ENCODE measurements around the gene EMSY. TPM values are rescaled to one million over a fixed set of nuclear protein-coding genes. Genes with fewer than 3 reads are reported as not detected.

The EMSY gene
- total RNA-seq, 1 experiment from 2014 or later = 29.3 TPM

- Histone ChIP-seq H4K20me1 (ENCODE audit: control insufficient read depth, insufficient read depth, insufficient read length) (no peaks in the 10 kb centered on the region), H3K27ac (ENCODE audit: insufficient read length, low read depth, low read length) (no peak overlapping the region), H3K23me2 (ENCODE audit: insufficient read length, low read depth, low read length, poor library complexity, severe bottlenecking) (no peaks in the 10 kb centered on the region), H3K23ac (ENCODE audit: insufficient read length, low read depth, low read length) (no peak overlapping the region), H3K9ac (ENCODE audit: extremely low read depth, insufficient read length, low read length) (no peak overlapping the region), H3K4me1 (ENCODE audit: insufficient read depth, low read length) (no peaks in the 10 kb centered on the region), H2AFZ (ENCODE audit: low read length) (no peak overlapping the region), H3K18ac (ENCODE audit: insufficient read length, low read depth, low read length) (no peak overlapping the region), H3K4me2 (ENCODE audit: insufficient read depth, insufficient read length, low read length) (no peak overlapping the region), H3K79me1 (ENCODE audit: insufficient read depth, low read depth, low read length, poor library complexity, severe bottlenecking) (no peaks in the 10 kb centered on the region), H3K79me2 (ENCODE audit: insufficient read depth, low read length) (no peaks in the 10 kb centered on the region), H2BK20ac (ENCODE audit: low read depth, low read length, poor library complexity, severe bottlenecking) (no peak overlapping the region), H3K14ac (ENCODE audit: insufficient read depth, low read length) (no peak overlapping the region), H2BK120ac (ENCODE audit: low read depth, low read length, poor library complexity, severe bottlenecking) (no peak overlapping the region), H3K56ac (ENCODE audit: insufficient read length, low read depth, low read length) (no peak overlapping the region), H2BK15ac (ENCODE audit: low read depth, low read length) (no peak overlapping the region), H2BK5ac (ENCODE audit: insufficient read length, low read length) (no peak overlapping the region), H3K4ac (ENCODE audit: low read depth, low read length) (no peak overlapping the region), H2AK5ac (ENCODE audit: insufficient read length, low read length) (no peak overlapping the region), H3T11ph (ENCODE audit: low read length) (no peak overlapping the region), H4K91ac (ENCODE audit: insufficient read length, low read depth, low read length) (no peak overlapping the region), H2BK12ac (ENCODE audit: insufficient read length, low read depth, low read length) (no peak overlapping the region), H3K27me3 (ENCODE audit: insufficient read depth, low read length) (no peaks in the 10 kb centered on the region), H3K9me3 (ENCODE audit: control insufficient read depth, low read depth, low read length) (no peaks in the 10 kb centered on the region), H4K5ac (ENCODE audit: insufficient read length, low read depth, low read length) (no peak overlapping the region), H4K8ac (replicated peaks; ENCODE audit: insufficient read length, low read depth, low read length) (no peak overlapping the region)
- Mint-ChIP-seq H3K4me3 (no peak overlapping the region), H3K9me3 (no peaks in the 10 kb centered on the region), H3K4me1 (peaks cover 3 to 5% of the 10 kb centered on the region in 2 experiments; a peak in 3 of 4 replicates), H3K27ac (no peak overlapping the region), H3K27me3 (ENCODE audit: low read depth) (no peaks in the 10 kb centered on the region), H3K36me3 (ENCODE audit: insufficient read depth in 1 of 3, low read depth in 3 of 3) (no peaks in the 10 kb centered on the region)
- WGBS (ENCODE audit: extremely low coverage, insufficient read length, low lambda C conversion rate) = no CpG with 5 or more reads among the region's 6 CpGs
- peak; percentile 71 for TF ChIP-seq CTCF (conservative IDR thresholded peaks at IDR 0.05)
- DNase-seq = peak; percentile 61
Measured at GRCh38 chr11:76598426-76598839, 153.6 kb downstream of the EMSY start.

Data from H9 (cell line).